Fibroblast of lung (primary cell): ENCODE measurements around the gene KCNN3. TPM values are rescaled to one million over a fixed set of nuclear protein-coding genes. Genes with fewer than 3 reads are reported as not detected.
A peak's percentile ranks its signal among the peaks of the same experiment; 100 is the strongest.

ENCODE experiments used
- DNase-seq, 2 donors: peaks; one replicate each; pipeline versions ENCODE4 v3.0.0 to v3.0.0-alpha.2; 2010; ENCODE audit warnings: low read depth in 2 of 2
- H2AFZ ChIP-seq: 2 replicates; pipeline ENCODE4 v1.5.1; 2012; ENCODE audit warnings: low read length, control low read depth, inconsistent platforms
- H3K27ac ChIP-seq: 2 replicates; pipeline ENCODE4 v1.5.1; 2011; ENCODE audit warnings: low read length, control low read depth; ENCODE audit not compliant: insufficient read depth
- H3K27me3 ChIP-seq: 2 replicates; pipeline ENCODE4 v1.5.1; 2011; ENCODE audit warnings: mild to moderate bottlenecking, low read length; ENCODE audit not compliant: control insufficient read depth, insufficient read depth
- H3K36me3 ChIP-seq: 2 replicates; pipeline ENCODE4 v1.5.1; 2011; ENCODE audit warnings: low read length; ENCODE audit not compliant: control insufficient read depth, insufficient read depth
- H3K4me1 ChIP-seq: 2 replicates; pipeline ENCODE4 v1.5.1; 2011; ENCODE audit warnings: low read length; ENCODE audit not compliant: control insufficient read depth, insufficient read depth; ENCODE audit errors: extremely low read depth
- H3K4me2 ChIP-seq: 2 replicates; pipeline ENCODE4 v1.5.1; 2011; ENCODE audit warnings: low read length, control low read depth; ENCODE audit not compliant: insufficient read depth; ENCODE audit errors: extremely low read depth
- H3K4me3 ChIP-seq, 4 experiments: fragments of 200-600 bp in 1 of 4; sonication (generic) in 1 of 4; replicated peaks in 1 of 4; 2 replicates each; pipeline ENCODE4 v1.5.1; 2011 to 2016; ENCODE audit warnings: low read length in 4 of 4, low read depth in 3 of 4, mild to moderate bottlenecking in 3 of 4, control low read depth in 2 of 4, inconsistent platforms in 1 of 4, mixed read lengths in 1 of 4; ENCODE audit not compliant: insufficient read depth in 1 of 4; ENCODE audit errors: control extremely low read depth in 1 of 4
- H3K79me2 ChIP-seq: 2 replicates; pipeline ENCODE4 v1.5.1; 2012; ENCODE audit warnings: mild to moderate bottlenecking, low read length, inconsistent platforms; ENCODE audit not compliant: control insufficient read depth, insufficient read depth
- H3K9ac ChIP-seq: 2 replicates; pipeline ENCODE4 v1.5.1; 2011; ENCODE audit warnings: mild to moderate bottlenecking, low read length, control low read depth; ENCODE audit not compliant: insufficient read depth
- H3K9me3 ChIP-seq: 2 replicates; pipeline ENCODE4 v1.5.1; 2012; ENCODE audit warnings: low read depth, low read length; ENCODE audit not compliant: control insufficient read depth, insufficient read depth
- H4K20me1 ChIP-seq: 2 replicates; pipeline ENCODE4 v1.5.1; 2011; ENCODE audit warnings: low read length; ENCODE audit not compliant: control insufficient read depth, insufficient read depth; ENCODE audit errors: extremely low read depth
- EZH2 ChIP-seq: IDR thresholded peaks from 2 replicates; pipeline ENCODE4 v1.5.1; 2012; ENCODE audit warnings: low read length, control low read depth, mild to moderate bottlenecking; ENCODE audit errors: missing control alignments
- polyA plus RNA-seq, 2 donors: library from polyadenylated mRNA; depleted of rRNA in 1 of 2; stranded (reverse) in 1 of 2; unstranded in 1 of 2; fragments of >200 nt; gene quantifications; 2 replicates each; pipeline ENCODE4 v1.2.1, GENCODE V29; 2011 to 2012; ENCODE audit warnings: missing spikeins in 1 of 2
- total RNA-seq: library from RNA; depleted of rRNA; stranded (reverse); fragments of >200 nt; gene quantifications from 2 replicates; pipeline ENCODE4 v1.2.1, GENCODE V29; 2014
- TF ChIP-seq, protein P1 (sequence below), 2 donors: IDR thresholded peaks in 1 of 2; conservative IDR thresholded peaks in 1 of 2; 1 replicate in 1 of 2; 2 replicates in 1 of 2; pipeline ENCODE4 v1.5.1; 2011 to 2012; ENCODE audit warnings: low read length in 2 of 2, control low read depth in 1 of 2, inconsistent platforms in 1 of 2, low read depth in 1 of 2, mild to moderate bottlenecking in 1 of 2

KCNN3 gene
- total and polyA plus RNA-seq, 2 donors (not counting 1 experiment from before 2014, with no cell fraction given), result not detected

DNA sequence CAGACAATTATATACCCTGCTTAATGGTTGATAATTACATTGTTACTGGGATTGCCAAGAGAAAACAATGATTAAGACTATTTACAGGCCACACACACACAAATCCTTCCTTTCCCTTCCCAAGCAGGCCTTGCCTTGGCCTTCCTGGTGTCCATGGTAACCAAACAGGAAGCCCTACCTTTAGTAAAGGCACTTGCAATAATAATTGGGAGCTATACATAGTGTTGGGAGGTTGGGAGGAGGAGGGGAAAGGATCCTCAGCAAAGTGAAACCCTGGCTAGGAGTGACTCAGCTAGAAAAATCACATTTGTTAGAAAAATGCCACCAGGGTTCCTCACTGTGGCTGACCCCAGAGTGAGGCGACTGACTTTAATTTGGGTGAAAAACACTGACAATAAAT lies 139.8 kb downstream of the KCNN3 start:
- Histone ChIP-seq H3K79me2 (no peaks in the 10 kb centered on the region), H3K4me3 (no peak overlapping the region), H3K27me3 (no peaks in the 10 kb centered on the region), H3K9ac (no peak overlapping the region), H2AFZ (no peak overlapping the region), H3K36me3 (no peaks in the 10 kb centered on the region), H4K20me1 (no peaks in the 10 kb centered on the region), H3K27ac (no peak overlapping the region), H3K4me2 (no peak overlapping the region), H3K9me3 (no peaks in the 10 kb centered on the region), H3K4me1 (no peaks in the 10 kb centered on the region)
- no peak for TF ChIP-seq EZH2
- TF ChIP-seq, protein P1, sequence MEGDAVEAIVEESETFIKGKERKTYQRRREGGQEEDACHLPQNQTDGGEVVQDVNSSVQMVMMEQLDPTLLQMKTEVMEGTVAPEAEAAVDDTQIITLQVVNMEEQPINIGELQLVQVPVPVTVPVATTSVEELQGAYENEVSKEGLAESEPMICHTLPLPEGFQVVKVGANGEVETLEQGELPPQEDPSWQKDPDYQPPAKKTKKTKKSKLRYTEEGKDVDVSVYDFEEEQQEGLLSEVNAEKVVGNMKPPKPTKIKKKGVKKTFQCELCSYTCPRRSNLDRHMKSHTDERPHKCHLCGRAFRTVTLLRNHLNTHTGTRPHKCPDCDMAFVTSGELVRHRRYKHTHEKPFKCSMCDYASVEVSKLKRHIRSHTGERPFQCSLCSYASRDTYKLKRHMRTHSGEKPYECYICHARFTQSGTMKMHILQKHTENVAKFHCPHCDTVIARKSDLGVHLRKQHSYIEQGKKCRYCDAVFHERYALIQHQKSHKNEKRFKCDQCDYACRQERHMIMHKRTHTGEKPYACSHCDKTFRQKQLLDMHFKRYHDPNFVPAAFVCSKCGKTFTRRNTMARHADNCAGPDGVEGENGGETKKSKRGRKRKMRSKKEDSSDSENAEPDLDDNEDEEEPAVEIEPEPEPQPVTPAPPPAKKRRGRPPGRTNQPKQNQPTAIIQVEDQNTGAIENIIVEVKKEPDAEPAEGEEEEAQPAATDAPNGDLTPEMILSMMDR (conservative IDR thresholded peaks at IDR 0.05 in 1 of 2, IDR thresholded peaks at IDR 0.05 in 1 of 2; ENCODE audit: low read depth in 1 of 2, low read length in 2 of 2), result no peak
- peak in 1 of 2 donors; percentile 72 for DNase-seq

DNA sequence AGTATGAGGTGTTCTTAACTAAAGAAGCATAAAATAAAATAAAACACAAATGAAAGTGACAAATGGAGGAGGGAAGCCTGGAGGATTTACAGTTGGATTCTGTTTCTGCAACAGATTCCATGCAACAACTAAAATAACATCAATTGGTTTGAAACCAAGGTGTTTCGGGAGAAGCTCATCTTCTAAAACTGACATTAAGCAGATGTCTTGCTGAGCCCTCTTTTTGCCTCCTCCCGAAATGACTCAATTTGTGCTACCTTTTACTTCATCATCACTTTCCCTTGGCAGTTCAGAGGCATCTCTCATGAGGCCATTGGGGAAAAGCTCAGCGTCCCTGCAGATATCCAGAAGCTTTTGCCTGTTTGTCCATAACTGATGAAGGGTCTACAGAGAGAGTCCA lies 140.5 kb downstream of the KCNN3 start:
- H3K9ac ChIP-seq, result no peak overlapping the region
- no peaks in the 10 kb centered on the region for H3K27me3 ChIP-seq
- TF ChIP-seq EZH2, result no peak
- TF ChIP-seq, protein P1 (conservative IDR thresholded peaks at IDR 0.05 in 1 of 2, IDR thresholded peaks at IDR 0.05 in 1 of 2; ENCODE audit: low read depth in 1 of 2, low read length in 2 of 2), result no peak
- H2AFZ ChIP-seq, result no peak overlapping the region
- no peak overlapping the region for H3K27ac ChIP-seq
- H3K4me1 ChIP-seq, result no peaks in the 10 kb centered on the region
- no peak overlapping the region for H3K4me3 ChIP-seq
- H3K36me3 ChIP-seq, result no peaks in the 10 kb centered on the region
- no peaks in the 10 kb centered on the region for H4K20me1 ChIP-seq
- DNase-seq, result no peak
- no peaks in the 10 kb centered on the region for H3K79me2 ChIP-seq
- H3K4me2 ChIP-seq, result no peak overlapping the region
- H3K9me3 ChIP-seq, result no peaks in the 10 kb centered on the region

DNA sequence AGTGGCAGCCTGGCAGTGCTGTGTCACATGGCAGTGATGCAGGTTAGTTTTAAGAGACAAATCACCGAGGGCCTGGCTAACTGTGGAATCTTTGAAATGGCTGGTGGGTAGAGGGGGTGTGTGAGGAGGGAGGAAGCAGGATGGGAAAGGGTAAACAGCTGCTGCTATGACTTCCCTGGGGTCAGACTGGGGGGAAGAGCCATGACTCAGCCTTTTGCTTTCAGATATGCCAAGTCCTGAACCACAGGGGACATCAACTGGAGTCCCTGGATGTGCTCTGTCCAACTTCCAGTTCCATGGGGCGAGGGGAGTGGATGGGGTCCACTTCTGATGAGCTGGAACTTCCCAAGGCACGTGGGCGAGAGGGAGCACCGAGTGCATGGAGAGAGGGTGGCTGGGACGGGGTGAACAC lies 141.0 kb downstream of the KCNN3 start:
- no peaks in the 10 kb centered on the region for H3K4me1 ChIP-seq
- H3K4me2 ChIP-seq, result no peak overlapping the region
- H3K9ac ChIP-seq, result no peak overlapping the region

More for the DNA sequence above, 141.0 kb downstream of the KCNN3 start:
- DNase-seq, result peak in 1 of 2 donors; percentile 68
- H3K79me2 ChIP-seq, result no peaks in the 10 kb centered on the region
- H2AFZ ChIP-seq, result no peak overlapping the region
- H3K27ac ChIP-seq, result no peak overlapping the region
- TF ChIP-seq EZH2, result no peak
- TF ChIP-seq, protein P1 (conservative IDR thresholded peaks at IDR 0.05 in 1 of 2, IDR thresholded peaks at IDR 0.05 in 1 of 2; ENCODE audit: low read depth in 1 of 2, low read length in 2 of 2), result no peak
- no peaks in the 10 kb centered on the region for H3K36me3 ChIP-seq
- no peaks in the 10 kb centered on the region for H3K9me3 ChIP-seq
- H3K4me3 ChIP-seq, result no peak overlapping the region
- H3K27me3 ChIP-seq, result peaks cover 2% of the 10 kb centered on the region
- no peaks in the 10 kb centered on the region for H4K20me1 ChIP-seq
